PC-3 (cell line): ENCODE measurements around the gene ATG7. TPM values are rescaled to one million over a fixed set of nuclear protein-coding genes. Genes with fewer than 3 reads are reported as not detected.
A peak's percentile ranks its signal among the peaks of the same experiment; 100 is the strongest.

Source experiments
- ATAC-seq: fragments of 200-7000 bp; cut with Tn5 transposase; 2 replicates; pipeline ENCODE4 v1.9.1; 2020; ENCODE audit warnings: mild to moderate bottlenecking, moderate library complexity
- BruUV-seq: library from RNA; stranded (reverse); fragments of 400-500 nt; replicated peaks from 2 replicates; lab custom pipeline; 2021; lab: Mats Ljungman, UMichigan
- CTCF ChIA-PET: fragments of 300-600 bp; sonication (Branson Sonifier 250); formaldehyde crosslinking; loops from one replicate; lab custom pipeline; 2022; ENCODE audit warnings: antibody characterized with exemption; lab: Charles Lee
- POLR2A ChIA-PET: fragments of 300-600 bp; sonication (Branson Sonifier 250); formaldehyde crosslinking; loops from one replicate; lab custom pipeline; 2022; ENCODE audit warnings: antibody characterized with exemption; ENCODE audit not compliant: unreplicated experiment; lab: Charles Lee
- DNase-seq: peaks from one replicate; pipeline ENCODE4 v3.0.0-alpha.2; 2015
- H2AFZ ChIP-seq: fragments of 300-600 bp; sonication (generic); 2 replicates; pipeline ENCODE4 v1.6.0; 2016; ENCODE audit warnings: antibody characterized with exemption, low read length
- H3F3A ChIP-seq: fragments of 300-600 bp; sonication (generic); one replicate; pipeline ENCODE4 v1.6.0; 2017; ENCODE audit warnings: antibody characterized with exemption, low read length, control low read depth, mild to moderate bottlenecking; ENCODE audit not compliant: unreplicated experiment
- H3K27ac ChIP-seq: fragments of 300-600 bp; sonication (generic); 2 replicates; pipeline ENCODE4 v1.5.1; 2016; ENCODE audit warnings: mild to moderate bottlenecking, low read length
- H3K27me3 ChIP-seq: fragments of 300-600 bp; sonication (generic); 2 replicates; pipeline ENCODE4 v1.6.1; 2016; ENCODE audit warnings: low read length, mixed read lengths
- H3K36me3 ChIP-seq: fragments of 300-600 bp; sonication (generic); 2 replicates; pipeline ENCODE4 v1.6.1; 2016; ENCODE audit warnings: low read depth, mixed run types, low read length, mixed read lengths
- H3K4me1 ChIP-seq: fragments of 300-600 bp; sonication (generic); 2 replicates; pipeline ENCODE4 v1.5.1; 2016; ENCODE audit warnings: low read length; ENCODE audit not compliant: insufficient read depth
- H3K4me2 ChIP-seq: fragments of 300-600 bp; sonication (generic); 2 replicates; pipeline ENCODE4 v1.6.0; 2016; ENCODE audit warnings: low read length
- H3K4me3 ChIP-seq: fragments of 300-600 bp; sonication (generic); 2 replicates; pipeline ENCODE4 v1.5.1; 2016; ENCODE audit warnings: mild to moderate bottlenecking, low read length, mixed read lengths
- H3K79me2 ChIP-seq: fragments of 300-600 bp; sonication (generic); 2 replicates; pipeline ENCODE4 v1.6.1; 2017; ENCODE audit warnings: low read length, mixed read lengths
- H3K9ac ChIP-seq: fragments of 300-600 bp; sonication (generic); 2 replicates; pipeline ENCODE4 v1.6.0; 2016; ENCODE audit warnings: mild to moderate bottlenecking, low read length
- H3K9me2 ChIP-seq: fragments of 300-600 bp; sonication (generic); replicated peaks from 2 replicates; pipeline ENCODE4 v1.6.1; 2016; ENCODE audit warnings: mixed run types, low read length, mixed read lengths
- H3K9me3 ChIP-seq: fragments of 300-600 bp; sonication (generic); 2 replicates; pipeline ENCODE4 v1.6.1; 2016; ENCODE audit warnings: low read length, mixed read lengths
- H4K20me1 ChIP-seq: fragments of 300-600 bp; sonication (generic); 2 replicates; pipeline ENCODE4 v1.6.1; 2016; ENCODE audit warnings: low read length, mixed read lengths
- CTCF ChIP-seq: fragments of 300-600 bp; sonication (generic); conservative IDR thresholded peaks from 2 replicates; pipeline ENCODE4 v1.5.1; 2017; ENCODE audit warnings: antibody characterized with exemption, low read depth, mild to moderate bottlenecking, low read length
- EZH2 ChIP-seq: fragments of 300-600 bp; sonication (generic); IDR thresholded peaks from one replicate; pipeline ENCODE4 v1.6.1; 2017; ENCODE audit warnings: antibody characterized with exemption, mild to moderate bottlenecking, low read length; ENCODE audit not compliant: unreplicated experiment
- EZH2phosphoT487 ChIP-seq: fragments of 300-600 bp; sonication (generic); IDR thresholded peaks from 2 replicates; pipeline ENCODE4 v1.6.1; 2018; ENCODE audit warnings: mild to moderate bottlenecking, antibody characterized with exemption, low read length, borderline replicate concordance
- intact Hi-C: fragments of 100-400 bp; cut with micrococcal nuclease; formaldehyde crosslinking; loops from 2 replicates; pipeline ENCODE4 v1.9.0; 2023
- total RNA-seq: library from RNA; depleted of rRNA; stranded (reverse); fragments of >200 nt; gene quantifications from 2 replicates; pipeline ENCODE4 v1.2.3, GENCODE V29; 2014

The ATG7 gene
- total RNA-seq, 1 experiment from 2014 or later: 36.5 TPM

- peak overlapping the region; percentile 51; the same call in 1 of the 2 replicates for H3K4me3 ChIP-seq
Observed at GRCh38 chr3:11600501-11601282, 328.5 kb downstream of the ATG7 start.

GRCh38 chr3:11601446-11602238, 329.4 kb downstream of the ATG7 start:
- Histone ChIP-seq H3K27ac (peak overlapping the region; percentile 88), H3K4me3 (0 out of 2 replicates have a peak overlapping the region, but pooled peaks have one; percentile 10), H3K4me2 (peak overlapping the region; percentile 80), H3F3A (peaks cover 6% of the 10 kb centered on the region), H3K9me3 (no peaks in the 10 kb centered on the region), H3K4me1 (peaks cover 42% of the 10 kb centered on the region), H4K20me1 (peaks cover 8% of the 10 kb centered on the region), H3K9me2 (no peaks in the 10 kb centered on the region), H3K79me2 (peaks cover 75% of the 10 kb centered on the region), H3K36me3 (peaks cover 6% of the 10 kb centered on the region; the same call in 1 of the 2 replicates), H2AFZ (no peak overlapping the region), H3K27me3 (no peaks in the 10 kb centered on the region), H3K9ac (peak overlapping the region; percentile 18; the same call in 1 of the 2 replicates)
- ChIA-PET CTCF (no interaction called here), POLR2A (no interaction called here)
- no peak for TF ChIP-seq EZH2phosphoT487
- no peak for TF ChIP-seq EZH2
- no peak for TF ChIP-seq CTCF
- DNase-seq: peak; percentile 51
- ATAC-seq: peak; percentile 1; the same call in 1 of the 2 replicates
- BruUV-seq: no TSS peak
- intact Hi-C loops: no loop called here

More at GRCh38 chr3:11600501-11601282, 328.5 kb downstream of the ATG7 start:
- peaks cover 8% of the 10 kb centered on the region for H4K20me1 ChIP-seq
- peak overlapping the region; percentile 88 for H3K27ac ChIP-seq
- H3F3A ChIP-seq: peaks cover 6% of the 10 kb centered on the region
- ATAC-seq (peak; percentile 96), DNase-seq (peak; percentile 99)
- H3K36me3 ChIP-seq: 0 out of 2 replicates have a peak, but pooled peaks cover 6% of the 10 kb centered on the region
- no peak overlapping the region for H2AFZ ChIP-seq
- intact Hi-C loops: loop anchor here (1.0 kb wide), 2 partner anchors 32 to 42 kb away; no protein-coding TSS in a partner anchor
- TF ChIP-seq EZH2 (no peak), CTCF (no peak), EZH2phosphoT487 (no peak)
- H3K4me1 ChIP-seq: peaks cover 42% of the 10 kb centered on the region
- BruUV-seq: no TSS peak
- no peaks in the 10 kb centered on the region for H3K9me2 ChIP-seq
- peaks cover 73% of the 10 kb centered on the region for H3K79me2 ChIP-seq
- POLR2A ChIA-PET: interaction anchor here (0.6 to 1.4 kb wide), 2 partner anchors 26 to 43 kb away, joined by 4 to 5 read pairs; partner anchors contain the start of gene VGLL4
- H3K4me2 ChIP-seq: peak overlapping the region; percentile 80
- CTCF ChIA-PET: interaction anchor here (0.6 to 0.8 kb wide), 3 partner anchors 24 to 61 kb away, joined by 3 read pairs; no protein-coding TSS in a partner anchor
- no peaks in the 10 kb centered on the region for H3K27me3 ChIP-seq
- peak overlapping the region; percentile 34 for H3K9ac ChIP-seq
- no peaks in the 10 kb centered on the region for H3K9me3 ChIP-seq
